ENCODE results near the gene KLF15. TPM values are rescaled to one million over a fixed set of nuclear protein-coding genes. Genes with fewer than 3 reads are reported as not detected.

Gene KLF15
- polyA plus RNA-seq, 2 of the 4 experiments (the other 2 are of a cell fraction), result not detected

GRCh38 chr3:126354776-126355175 lies 2.4 kb downstream of the KLF15 start:
- H3K4me2 ChIP-seq, result no peak overlapping the region
- FAIRE-seq, result no peak
- DNase-seq (ENCODE audit: low read depth in 1 of 2, low spot score in 1 of 2), result no peak
- no peaks in the 10 kb centered on the region for H3K9me3 ChIP-seq
- H3K4me1 ChIP-seq, result no peaks in the 10 kb centered on the region
- ChIA-PET CTCF (interaction anchor here (1.3 kb wide), 1 partner anchor 221 kb away, joined by 3 read pairs; no protein-coding TSS in a partner anchor), POLR2A (no interaction called here)
- 70% methylated on average over 5 of the region's 7 CpGs for WGBS (ENCODE audit: missing lambda C conversion rate)
- no peak for ATAC-seq
- TF ChIP-seq MYC (IDR thresholded peaks at IDR 0.05; ENCODE audit: borderline replicate concordance, low read length) (no peak), ESRRA (IDR thresholded peaks at IDR 0.05; ENCODE audit: borderline replicate concordance, low read length) (no peak), EHF (CRISPR knock-in tag; IDR thresholded peaks at IDR 0.05) (no peak), HOXB13 (CRISPR knock-in tag; IDR thresholded peaks at IDR 0.05; ENCODE audit: low read depth) (no peak), HOXB5 (CRISPR knock-in tag; IDR thresholded peaks at IDR 0.05) (no peak), NFE2L2 (conservative IDR thresholded peaks at IDR 0.05; ENCODE audit: low read length) (no peak), POLR2AphosphoS2 (conservative IDR thresholded peaks at IDR 0.05; ENCODE audit: low read length) (no peak), TP53 (CRISPR knock-in tag; IDR thresholded peaks at IDR 0.05) (no peak), ELK1 (IDR thresholded peaks at IDR 0.05; ENCODE audit: low read depth, low read length) (no peak), ZFP36 (IDR thresholded peaks at IDR 0.05; ENCODE audit: borderline replicate concordance, partially characterized antibody) (no peak), KDM1A (IDR thresholded peaks at IDR 0.05; ENCODE audit: low read depth) (no peak), HES2 (IDR thresholded peaks at IDR 0.05) (no peak), NPAS2 (CRISPR knock-in tag; IDR thresholded peaks at IDR 0.05; ENCODE audit: borderline replicate concordance) (no peak), FOXS1 (CRISPR knock-in tag; IDR thresholded peaks at IDR 0.05) (no peak)
- TF ChIP-seq, protein P1, sequence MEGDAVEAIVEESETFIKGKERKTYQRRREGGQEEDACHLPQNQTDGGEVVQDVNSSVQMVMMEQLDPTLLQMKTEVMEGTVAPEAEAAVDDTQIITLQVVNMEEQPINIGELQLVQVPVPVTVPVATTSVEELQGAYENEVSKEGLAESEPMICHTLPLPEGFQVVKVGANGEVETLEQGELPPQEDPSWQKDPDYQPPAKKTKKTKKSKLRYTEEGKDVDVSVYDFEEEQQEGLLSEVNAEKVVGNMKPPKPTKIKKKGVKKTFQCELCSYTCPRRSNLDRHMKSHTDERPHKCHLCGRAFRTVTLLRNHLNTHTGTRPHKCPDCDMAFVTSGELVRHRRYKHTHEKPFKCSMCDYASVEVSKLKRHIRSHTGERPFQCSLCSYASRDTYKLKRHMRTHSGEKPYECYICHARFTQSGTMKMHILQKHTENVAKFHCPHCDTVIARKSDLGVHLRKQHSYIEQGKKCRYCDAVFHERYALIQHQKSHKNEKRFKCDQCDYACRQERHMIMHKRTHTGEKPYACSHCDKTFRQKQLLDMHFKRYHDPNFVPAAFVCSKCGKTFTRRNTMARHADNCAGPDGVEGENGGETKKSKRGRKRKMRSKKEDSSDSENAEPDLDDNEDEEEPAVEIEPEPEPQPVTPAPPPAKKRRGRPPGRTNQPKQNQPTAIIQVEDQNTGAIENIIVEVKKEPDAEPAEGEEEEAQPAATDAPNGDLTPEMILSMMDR (IDR thresholded peaks at IDR 0.05), result no peak
- TF ChIP-seq, protein P2, sequence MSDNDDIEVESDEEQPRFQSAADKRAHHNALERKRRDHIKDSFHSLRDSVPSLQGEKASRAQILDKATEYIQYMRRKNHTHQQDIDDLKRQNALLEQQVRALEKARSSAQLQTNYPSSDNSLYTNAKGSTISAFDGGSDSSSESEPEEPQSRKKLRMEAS (IDR thresholded peaks at IDR 0.05), result no peak
- TF ChIP-seq, protein P3, sequence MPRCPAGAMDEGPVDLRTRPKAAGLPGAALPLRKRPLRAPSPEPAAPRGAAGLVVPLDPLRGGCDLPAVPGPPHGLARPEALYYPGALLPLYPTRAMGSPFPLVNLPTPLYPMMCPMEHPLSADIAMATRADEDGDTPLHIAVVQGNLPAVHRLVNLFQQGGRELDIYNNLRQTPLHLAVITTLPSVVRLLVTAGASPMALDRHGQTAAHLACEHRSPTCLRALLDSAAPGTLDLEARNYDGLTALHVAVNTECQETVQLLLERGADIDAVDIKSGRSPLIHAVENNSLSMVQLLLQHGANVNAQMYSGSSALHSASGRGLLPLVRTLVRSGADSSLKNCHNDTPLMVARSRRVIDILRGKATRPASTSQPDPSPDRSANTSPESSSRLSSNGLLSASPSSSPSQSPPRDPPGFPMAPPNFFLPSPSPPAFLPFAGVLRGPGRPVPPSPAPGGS (IDR thresholded peaks at IDR 0.05), result no peak
- TF ChIP-seq, protein P4, sequence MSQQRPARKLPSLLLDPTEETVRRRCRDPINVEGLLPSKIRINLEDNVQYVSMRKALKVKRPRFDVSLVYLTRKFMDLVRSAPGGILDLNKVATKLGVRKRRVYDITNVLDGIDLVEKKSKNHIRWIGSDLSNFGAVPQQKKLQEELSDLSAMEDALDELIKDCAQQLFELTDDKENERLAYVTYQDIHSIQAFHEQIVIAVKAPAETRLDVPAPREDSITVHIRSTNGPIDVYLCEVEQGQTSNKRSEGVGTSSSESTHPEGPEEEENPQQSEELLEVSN (IDR thresholded peaks at IDR 0.05; ENCODE audit: borderline replicate concordance, low read depth), result no peak
- no peak overlapping the region for H3K27ac ChIP-seq
- no peak overlapping the region for H3K4me3 ChIP-seq

GRCh38 chr3:126353694-126354321 lies 3.4 kb downstream of the KLF15 start:
- no peak for DNase-seq (ENCODE audit: low read depth in 1 of 2, low spot score in 1 of 2)
- ATAC-seq, result no peak
- ChIA-PET POLR2A (no interaction called here), CTCF (interaction anchor here (0.7 to 1.3 kb wide), 2 partner anchors 16 to 220 kb away, joined by 3 read pairs; no protein-coding TSS in a partner anchor)
- Histone ChIP-seq H3K4me3 (no peak overlapping the region), H3K9me3 (no peaks in the 10 kb centered on the region), H3K27ac (no peak overlapping the region), H3K4me2 (no peak overlapping the region), H3K4me1 (no peaks in the 10 kb centered on the region)
- FAIRE-seq, result no peak
- no peak for TF ChIP-seq NR3C1 (IDR thresholded peaks at IDR 0.05)
- no peak for TF ChIP-seq FOXS1 (CRISPR knock-in tag; IDR thresholded peaks at IDR 0.05)
- no peak for TF ChIP-seq ZFP36 (IDR thresholded peaks at IDR 0.05; ENCODE audit: borderline replicate concordance, partially characterized antibody)
- TF ChIP-seq, protein P5, sequence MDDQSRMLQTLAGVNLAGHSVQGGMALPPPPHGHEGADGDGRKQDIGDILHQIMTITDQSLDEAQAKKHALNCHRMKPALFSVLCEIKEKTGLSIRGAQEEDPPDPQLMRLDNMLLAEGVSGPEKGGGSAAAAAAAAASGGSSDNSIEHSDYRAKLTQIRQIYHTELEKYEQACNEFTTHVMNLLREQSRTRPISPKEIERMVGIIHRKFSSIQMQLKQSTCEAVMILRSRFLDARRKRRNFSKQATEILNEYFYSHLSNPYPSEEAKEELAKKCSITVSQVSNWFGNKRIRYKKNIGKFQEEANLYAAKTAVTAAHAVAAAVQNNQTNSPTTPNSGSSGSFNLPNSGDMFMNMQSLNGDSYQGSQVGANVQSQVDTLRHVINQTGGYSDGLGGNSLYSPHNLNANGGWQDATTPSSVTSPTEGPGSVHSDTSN (IDR thresholded peaks at IDR 0.05), result no peak
- no peak for TF ChIP-seq PHF8 (IDR thresholded peaks at IDR 0.05; ENCODE audit: borderline replicate concordance, low read depth)
- TF ChIP-seq HOXB5 (CRISPR knock-in tag; IDR thresholded peaks at IDR 0.05), result no peak
- no peak for TF ChIP-seq GATA3 (IDR thresholded peaks at IDR 0.05; ENCODE audit: borderline replicate concordance)
- no peak for TF ChIP-seq EP300 (IDR thresholded peaks at IDR 0.05)
- no peak for TF ChIP-seq CHD2 (IDR thresholded peaks at IDR 0.05; ENCODE audit: low read length, partially characterized antibody)
- TF ChIP-seq HOXB13 (CRISPR knock-in tag; IDR thresholded peaks at IDR 0.05; ENCODE audit: low read depth), result no peak
- no peak for TF ChIP-seq KDM1A (IDR thresholded peaks at IDR 0.05; ENCODE audit: low read depth)
- no peak for TF ChIP-seq ESRRA (IDR thresholded peaks at IDR 0.05; ENCODE audit: borderline replicate concordance, low read length)
- no peak for TF ChIP-seq SMC3 (IDR thresholded peaks at IDR 0.05)
- no peak for TF ChIP-seq HOXA7 (CRISPR knock-in tag; IDR thresholded peaks at IDR 0.05)
- TF ChIP-seq FOSB (CRISPR knock-in tag; IDR thresholded peaks at IDR 0.05), result no peak
- TF ChIP-seq TP53 (CRISPR knock-in tag; IDR thresholded peaks at IDR 0.05), result no peak
- TF ChIP-seq RAD21 (conservative IDR thresholded peaks at IDR 0.05 in 1 of 2, IDR thresholded peaks at IDR 0.05 in 1 of 2), result no peak
- TF ChIP-seq, protein P6, sequence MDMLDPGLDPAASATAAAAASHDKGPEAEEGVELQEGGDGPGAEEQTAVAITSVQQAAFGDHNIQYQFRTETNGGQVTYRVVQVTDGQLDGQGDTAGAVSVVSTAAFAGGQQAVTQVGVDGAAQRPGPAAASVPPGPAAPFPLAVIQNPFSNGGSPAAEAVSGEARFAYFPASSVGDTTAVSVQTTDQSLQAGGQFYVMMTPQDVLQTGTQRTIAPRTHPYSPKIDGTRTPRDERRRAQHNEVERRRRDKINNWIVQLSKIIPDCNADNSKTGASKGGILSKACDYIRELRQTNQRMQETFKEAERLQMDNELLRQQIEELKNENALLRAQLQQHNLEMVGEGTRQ (IDR thresholded peaks at IDR 0.05), result no peak
- TF ChIP-seq NPAS2 (CRISPR knock-in tag; IDR thresholded peaks at IDR 0.05; ENCODE audit: borderline replicate concordance), result no peak
- TF ChIP-seq NFE2L2 (conservative IDR thresholded peaks at IDR 0.05; ENCODE audit: low read length), result no peak
- 81% methylated on average over 6 of the region's 8 CpGs for WGBS (ENCODE audit: missing lambda C conversion rate)
